ENCODE measurements around the gene TGFBI.
A peak's percentile ranks its signal among the peaks of the same experiment; 100 is the strongest.

Gene TGFBI

DNA sequence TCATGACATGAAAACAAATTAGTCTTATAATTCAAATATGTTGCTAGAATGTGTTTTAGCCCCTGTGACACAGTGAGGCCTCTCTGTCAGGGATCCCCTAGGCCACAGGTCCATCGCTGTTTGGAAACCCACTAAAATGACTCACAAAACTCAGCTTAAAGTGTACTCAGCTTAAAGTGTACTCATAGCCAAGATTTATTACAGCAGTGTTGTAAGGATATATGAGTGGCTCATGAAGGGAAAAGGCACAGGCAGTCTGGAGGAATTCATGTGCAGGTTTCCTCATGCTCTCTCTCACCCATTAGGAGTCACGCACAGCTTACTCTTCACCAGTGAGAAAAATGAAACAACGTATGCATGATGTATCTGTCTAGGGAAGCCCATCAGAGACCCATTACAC is 24.4 kb upstream of the TGFBI start:
- DNase-seq = no peak

DNA sequence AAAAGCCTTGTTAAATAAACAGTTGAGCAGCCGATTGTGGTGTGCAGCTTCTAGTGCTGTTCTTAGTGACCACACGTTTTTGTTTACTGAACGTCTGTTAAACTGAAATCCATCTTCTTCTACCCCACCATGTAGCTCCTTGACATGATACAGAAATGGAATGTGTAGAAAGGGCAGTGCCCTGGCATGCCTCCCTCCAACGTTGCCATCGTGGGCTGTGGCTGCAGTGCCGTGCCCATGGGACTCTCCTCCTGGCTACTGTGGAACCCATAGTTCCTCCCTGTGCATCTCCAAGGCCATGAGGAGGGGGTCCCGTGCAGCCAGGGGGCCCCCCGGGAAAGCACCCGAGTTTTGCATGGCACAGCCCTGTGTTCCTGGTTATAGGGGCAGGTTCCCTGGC is 23.3 kb upstream of the TGFBI start:
- DNase-seq = no peak

DNA sequence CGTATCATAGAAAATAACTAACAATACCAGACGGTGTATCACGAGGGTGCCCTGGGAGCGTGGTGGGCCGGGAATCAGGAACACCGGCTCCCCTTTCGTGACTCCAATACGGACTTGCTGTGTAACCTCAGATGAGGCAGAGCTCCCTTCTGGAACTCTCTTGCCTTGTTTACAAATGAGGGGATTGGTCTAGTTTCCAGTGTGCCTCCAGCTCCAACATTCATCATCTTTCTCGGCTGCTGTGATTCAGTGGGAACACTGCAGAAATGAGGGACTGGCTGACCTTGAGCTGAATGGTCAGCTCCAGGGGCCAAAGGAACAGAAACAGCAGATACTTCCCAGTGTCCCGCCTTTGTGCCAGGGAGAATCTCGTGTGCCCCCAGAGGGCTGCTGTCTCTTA is 22.6 kb upstream of the TGFBI start:
- DNase-seq = no peak

DNA sequence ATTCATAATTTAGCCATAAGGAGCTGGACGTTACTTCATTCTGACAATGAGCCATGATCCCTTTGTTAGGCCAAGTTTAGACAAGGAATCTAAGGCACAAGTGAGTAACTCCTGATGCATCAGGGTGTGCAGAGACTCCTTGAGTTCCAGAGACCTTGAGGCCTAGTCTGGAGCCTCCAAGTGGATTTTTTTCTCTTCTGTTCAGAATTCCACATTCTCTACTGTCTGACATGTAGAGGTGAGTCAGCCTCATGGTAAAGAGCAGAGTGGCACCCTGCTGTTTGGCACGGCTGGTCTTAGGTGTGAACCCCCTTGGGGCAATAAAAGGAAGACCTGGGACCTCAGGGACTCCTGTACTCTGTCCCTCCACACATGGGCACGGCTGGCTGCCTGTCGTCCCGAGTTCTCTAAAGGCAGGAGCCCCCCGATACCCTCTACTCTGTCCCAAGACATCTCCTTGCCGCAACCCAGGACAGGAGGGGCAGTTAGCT is 22.0 kb upstream of the TGFBI start:
- DNase-seq = no peak

DNA sequence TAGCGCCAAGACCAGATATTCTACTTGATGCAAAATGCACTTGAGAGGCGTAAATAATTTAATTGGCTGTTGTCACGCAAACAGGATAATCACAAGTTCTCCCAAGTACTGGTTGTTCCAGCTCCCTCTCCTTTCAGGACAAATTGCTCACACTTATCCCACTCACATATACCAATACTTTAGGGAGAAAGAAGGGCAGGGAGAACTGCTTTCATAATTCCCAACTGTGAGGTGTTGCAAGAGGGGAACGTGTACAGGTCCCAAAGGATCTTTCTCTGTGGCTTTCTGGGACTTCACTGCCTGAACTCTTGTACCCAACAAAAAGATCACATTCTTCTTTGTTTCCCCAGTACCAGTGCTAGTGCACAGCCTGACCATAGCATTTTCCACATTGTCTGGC is 21.5 kb upstream of the TGFBI start:
- DNase-seq = no peak

GRCh38 chr5:136011414-136012001 is 17.3 kb upstream of the TGFBI start:
- DNase-seq = no peak

GRCh38 chr5:136012041-136012804 is 16.6 kb upstream of the TGFBI start:
- DNase-seq = no peak

DNA sequence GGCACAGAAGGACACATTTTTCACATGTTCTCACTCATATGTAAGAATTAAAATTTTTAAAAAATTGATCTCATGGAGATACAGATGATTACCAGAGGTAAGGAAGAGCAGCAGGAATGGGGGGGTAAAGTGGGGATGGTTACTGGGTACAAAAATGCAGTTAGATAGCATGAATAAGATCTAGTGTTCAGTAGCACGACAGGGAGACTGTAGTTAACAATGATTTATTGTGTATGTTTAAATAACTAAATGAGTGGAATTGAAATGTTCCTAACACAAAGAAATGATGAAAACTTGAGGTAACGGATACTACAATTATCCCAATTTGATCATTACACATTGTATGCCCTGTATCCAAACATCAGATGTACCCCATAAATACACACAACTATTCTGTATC is 15.2 kb upstream of the TGFBI start:
- no peak for DNase-seq

DNA sequence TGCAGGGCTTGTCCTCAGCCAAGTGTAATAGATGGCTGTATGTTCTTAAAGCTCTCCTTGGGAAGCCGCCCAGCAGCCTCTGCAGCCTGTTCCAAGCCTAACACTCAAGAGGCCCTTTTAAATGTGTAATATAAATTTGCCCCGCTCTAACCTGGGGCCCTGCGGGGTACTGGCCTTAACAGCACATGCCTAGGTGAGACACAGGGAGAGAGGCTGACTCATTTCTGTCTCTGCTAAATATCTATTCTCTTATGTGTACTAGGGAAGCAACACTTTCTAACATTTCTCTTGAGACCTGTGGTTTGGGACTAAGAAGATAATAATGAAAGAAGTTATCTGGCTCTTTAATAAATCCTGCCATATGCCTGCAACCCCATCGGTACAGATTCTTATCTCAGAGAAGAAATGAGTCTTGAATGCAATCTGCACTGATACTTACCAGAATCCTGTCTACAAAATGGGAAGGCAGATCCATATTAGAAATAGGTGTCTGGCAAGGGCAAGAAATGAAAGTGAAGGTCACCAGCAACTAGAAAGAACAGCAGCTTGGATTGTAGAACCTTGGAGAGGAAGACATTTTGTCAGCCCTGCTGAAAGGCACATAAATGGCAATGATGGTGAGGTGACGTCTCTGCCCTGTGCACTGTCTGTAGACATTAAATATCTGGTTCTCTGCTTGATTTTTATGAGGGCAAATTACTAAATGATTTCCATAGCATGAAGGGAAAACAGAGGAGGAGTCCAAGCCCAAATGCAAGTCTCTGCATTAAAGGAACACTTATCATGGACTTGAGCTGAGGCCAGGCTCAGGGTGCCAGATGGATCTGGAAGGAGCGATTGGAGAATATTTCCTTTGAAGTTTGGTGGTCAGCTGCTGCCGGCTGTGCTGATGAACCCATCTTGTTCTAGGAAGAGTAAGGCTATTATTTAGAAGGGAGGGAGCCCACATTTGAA is 14.5 kb upstream of the TGFBI start:
- no peak for DNase-seq

DNA sequence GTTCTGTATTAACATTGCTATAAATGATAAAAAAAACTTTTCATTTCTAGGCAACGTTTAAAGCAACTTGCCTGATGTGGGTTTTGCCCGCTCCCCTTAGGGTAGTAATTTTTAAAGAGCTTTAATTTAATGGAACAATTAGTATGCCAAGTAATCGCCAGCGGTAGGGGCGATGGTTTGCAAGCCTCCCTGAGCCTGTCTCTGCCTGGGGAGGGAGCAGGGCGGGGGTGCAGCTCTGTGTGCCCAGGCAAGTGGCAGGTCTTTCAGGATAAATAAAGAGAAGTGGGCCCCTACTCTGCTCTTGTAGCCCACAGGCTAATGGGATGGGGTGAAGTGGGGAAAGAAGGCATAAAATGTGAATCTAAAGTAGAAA is 13.8 kb upstream of the TGFBI start:
- no peak for DNase-seq

DNA sequence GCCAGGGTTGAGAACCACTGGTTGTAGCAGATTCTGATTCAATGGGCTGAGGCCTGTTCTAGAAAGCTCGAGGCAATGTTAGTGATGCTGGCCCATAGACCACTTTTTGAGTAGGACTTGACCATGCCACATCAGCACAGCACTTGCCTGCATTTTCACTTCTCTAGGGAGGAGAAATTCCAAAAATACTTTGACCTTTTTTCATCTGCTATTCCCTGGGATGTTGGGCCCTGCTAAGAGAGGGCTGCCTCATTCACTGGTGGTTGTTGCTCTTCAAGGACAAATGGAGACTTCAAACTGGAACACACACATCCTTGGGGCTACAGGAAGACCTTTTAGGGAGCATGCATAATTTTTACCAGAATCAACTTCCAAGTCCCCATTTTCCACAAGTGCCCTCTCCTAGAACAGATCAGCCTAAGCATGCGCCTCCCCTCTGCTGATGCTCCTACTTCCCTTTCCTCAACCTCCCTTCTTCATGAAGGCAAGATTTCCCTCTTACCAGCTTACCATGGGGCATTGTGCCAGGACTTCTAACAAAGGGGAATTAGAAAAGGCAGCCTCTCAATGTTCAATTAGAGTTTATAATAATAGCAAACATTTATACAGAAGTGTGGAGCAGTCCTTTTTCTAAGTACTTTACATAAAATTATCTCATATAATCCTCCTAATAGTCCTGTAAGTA is 12.7 kb upstream of the TGFBI start:
- DNase-seq = no peak

DNA sequence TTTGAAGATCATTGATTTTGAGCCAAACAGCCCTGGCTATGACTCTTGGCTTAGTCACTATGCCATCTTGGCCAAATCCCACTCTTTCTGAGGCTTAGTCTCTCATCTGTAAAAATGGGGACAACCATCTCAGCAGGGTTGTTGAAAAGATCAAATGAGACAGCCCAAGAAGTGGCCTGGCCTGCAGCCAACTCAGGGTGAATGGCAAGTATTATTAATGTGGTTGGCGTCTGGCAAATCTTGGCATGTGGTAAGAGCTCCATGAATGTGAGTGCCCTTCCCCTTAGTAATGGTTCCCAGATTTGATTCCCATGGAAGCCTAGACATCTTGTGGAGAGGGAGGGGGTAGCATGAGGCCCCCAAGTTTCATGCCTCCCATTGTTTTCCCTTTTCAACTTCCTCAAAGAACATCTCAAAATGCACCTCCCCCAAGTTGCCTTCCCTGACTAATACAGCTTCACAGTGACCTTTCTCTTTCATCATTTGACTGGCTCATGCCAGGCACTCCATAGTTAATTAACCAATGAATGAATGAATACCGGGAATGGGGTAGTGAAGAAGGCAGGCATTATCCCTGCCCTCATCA is 11.8 kb upstream of the TGFBI start:
- DNase-seq = no peak

DNA sequence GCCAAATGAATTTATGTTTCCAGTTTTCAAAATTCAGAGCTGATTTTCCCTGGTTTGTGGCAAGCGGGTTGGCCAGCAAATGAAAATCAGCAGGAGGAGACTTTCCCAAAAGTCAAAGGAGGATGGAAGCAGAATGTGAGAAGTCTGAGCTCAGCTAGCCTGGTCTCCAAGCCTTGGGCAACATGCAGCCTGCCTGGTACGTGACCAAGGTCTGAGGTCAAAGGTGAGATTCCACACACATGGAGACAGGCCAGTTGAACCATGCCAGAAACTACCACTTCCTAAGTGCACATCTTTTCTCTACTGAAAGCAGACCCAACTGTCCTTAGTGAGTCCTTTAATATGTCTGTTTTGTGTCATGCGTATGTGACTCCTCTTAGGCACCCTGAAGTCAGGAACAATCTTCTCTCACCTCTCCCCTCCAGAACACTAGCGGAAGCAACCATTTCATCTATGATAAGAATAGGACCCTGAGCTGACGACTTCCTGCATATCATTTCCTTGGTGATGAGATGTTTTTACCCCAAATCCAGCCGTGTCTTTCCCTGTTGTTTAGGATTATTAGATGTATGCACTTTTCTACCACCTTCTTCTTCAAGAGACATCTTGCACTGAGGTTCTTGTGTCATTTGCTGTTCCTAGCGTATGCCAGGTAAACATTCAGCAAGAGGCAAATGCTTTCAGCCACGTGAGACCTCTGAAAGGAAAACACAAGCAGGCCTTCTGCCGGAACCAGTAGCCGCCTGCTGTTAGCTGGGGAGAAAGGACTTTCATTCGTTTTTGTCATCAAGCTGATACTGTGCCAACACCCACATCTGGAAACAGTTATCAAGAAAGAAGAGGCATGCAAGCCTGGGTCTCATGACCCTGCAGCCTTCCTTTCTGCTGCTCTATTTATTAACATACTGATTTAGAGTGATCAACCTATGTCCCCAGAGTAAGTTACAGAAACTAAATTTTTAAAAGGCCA is 9.7 kb upstream of the TGFBI start:
- no peak for DNase-seq

DNA sequence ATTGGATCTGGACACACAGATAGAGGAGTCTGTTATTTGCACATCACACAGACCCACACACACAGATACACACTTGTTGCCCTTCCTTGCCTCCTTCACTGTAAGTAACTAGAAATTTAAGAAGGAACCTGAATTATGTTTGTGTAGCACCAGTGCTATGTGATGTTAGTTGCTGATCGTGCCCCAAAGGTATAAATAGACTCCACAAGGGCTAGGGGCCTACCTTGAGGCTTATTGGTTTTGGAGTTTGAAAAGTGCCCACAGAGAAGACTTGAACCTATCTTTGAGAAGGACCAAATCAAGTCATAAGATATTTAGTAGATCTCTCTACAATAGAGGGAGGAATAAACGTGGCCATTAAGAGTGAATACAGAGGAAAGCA is 8.8 kb upstream of the TGFBI start:
- no peak for DNase-seq

- DNase-seq = peak; percentile 71
These were observed 8.3 kb upstream of the TGFBI start for GRCh38 chr5:136020383-136021015.

DNA sequence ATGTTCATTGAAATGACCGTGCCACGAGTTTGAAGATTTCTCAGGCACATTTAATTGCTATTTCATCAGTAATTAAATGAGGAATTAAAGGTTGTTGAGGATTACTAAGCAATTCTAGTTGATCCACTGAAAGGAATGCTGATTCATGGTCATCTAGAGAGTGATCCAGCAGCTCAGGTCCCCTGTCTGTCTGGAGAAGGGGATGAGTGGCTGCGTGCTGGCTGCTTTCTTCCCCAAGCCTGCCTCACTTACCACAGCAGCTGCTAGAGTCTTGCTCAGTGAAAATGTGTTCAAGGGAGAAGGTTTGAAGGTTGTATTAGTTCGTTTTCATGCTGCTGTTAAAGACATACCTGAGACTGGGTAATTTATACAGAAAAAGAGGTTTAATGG is 7.8 kb upstream of the TGFBI start:
- DNase-seq = no peak

GRCh38 chr5:136022965-136023364 is 5.8 kb upstream of the TGFBI start:
- no peak for DNase-seq

DNA sequence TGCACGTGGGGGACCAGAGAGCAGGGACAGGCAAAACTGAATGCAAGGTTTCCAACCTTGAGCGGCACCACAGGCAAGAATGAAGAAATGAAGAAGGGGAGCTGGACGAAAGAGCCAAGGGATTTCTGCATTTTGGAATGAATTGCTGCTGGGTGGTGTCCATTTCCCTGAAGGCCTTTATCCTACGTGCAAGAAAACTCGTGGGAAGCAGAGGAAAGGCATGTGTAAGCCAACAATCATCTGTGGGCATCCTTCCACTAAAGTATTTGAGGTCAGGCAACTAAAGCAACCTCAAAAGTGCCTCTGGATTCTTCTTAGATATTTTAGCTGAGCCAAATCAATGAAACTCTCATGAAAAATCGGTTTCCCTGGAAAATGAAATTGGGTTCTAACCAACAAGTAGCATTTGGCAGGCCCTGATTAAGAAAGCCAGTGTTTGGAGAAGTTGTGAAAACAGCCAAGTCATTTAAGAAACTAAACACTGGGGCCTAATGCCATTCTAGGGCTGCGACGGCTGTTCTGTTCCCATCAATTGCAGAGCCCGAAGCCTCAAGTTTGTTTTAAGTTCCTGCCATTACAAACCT is 4.7 kb upstream of the TGFBI start:
- DNase-seq = no peak

GRCh38 chr5:136025900-136026299 is 2.9 kb upstream of the TGFBI start:
- no peak for DNase-seq

- DNase-seq = no peak
These were observed 2.2 kb upstream of the TGFBI start for GRCh38 chr5:136026636-136027035.

GRCh38 chr5:136027311-136027710 is 1.5 kb upstream of the TGFBI start:
- DNase-seq = no peak
